DLD1 (cell line): ENCODE data around the gene SLC43A1.

ENCODE experiments used
- in situ Hi-C: cut with HindIII; loops from 2 replicates; pipeline ENCODE4 v1.10.0; 2017; ENCODE audit warnings: low sequenced_read_pairs

Gene SLC43A1

GRCh38 chr11:57480409-57481137, 34.9 kb downstream of the SLC43A1 start:
- in situ Hi-C loops, result no loop called here

DNA sequence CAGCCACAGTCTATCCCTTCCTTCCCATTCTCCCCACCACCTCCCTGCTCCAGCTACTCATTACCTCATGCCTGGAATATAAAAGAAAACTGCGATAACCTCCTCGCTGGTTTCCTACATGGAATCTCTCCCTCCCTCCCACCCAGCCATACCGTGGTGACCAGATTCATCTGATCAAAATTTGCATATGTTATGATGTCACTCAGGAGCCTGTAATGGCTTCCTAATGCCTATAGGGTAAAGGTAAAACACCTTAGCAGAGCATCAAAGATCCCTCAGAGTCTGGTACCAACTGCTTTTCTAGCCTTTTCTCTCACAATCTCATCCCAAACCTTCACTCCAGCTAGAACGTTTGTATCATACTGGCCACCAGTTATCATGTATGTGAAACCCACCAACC, 35.6 kb downstream of the SLC43A1 start:
- in situ Hi-C loops, result no loop called here

- in situ Hi-C loops, result no loop called here
Observed at GRCh38 chr11:57479021-57479663, 36.4 kb downstream of the SLC43A1 start.

- in situ Hi-C loops, result no loop called here
Observed at GRCh38 chr11:57477507-57478189, 37.9 kb downstream of the SLC43A1 start.

DNA sequence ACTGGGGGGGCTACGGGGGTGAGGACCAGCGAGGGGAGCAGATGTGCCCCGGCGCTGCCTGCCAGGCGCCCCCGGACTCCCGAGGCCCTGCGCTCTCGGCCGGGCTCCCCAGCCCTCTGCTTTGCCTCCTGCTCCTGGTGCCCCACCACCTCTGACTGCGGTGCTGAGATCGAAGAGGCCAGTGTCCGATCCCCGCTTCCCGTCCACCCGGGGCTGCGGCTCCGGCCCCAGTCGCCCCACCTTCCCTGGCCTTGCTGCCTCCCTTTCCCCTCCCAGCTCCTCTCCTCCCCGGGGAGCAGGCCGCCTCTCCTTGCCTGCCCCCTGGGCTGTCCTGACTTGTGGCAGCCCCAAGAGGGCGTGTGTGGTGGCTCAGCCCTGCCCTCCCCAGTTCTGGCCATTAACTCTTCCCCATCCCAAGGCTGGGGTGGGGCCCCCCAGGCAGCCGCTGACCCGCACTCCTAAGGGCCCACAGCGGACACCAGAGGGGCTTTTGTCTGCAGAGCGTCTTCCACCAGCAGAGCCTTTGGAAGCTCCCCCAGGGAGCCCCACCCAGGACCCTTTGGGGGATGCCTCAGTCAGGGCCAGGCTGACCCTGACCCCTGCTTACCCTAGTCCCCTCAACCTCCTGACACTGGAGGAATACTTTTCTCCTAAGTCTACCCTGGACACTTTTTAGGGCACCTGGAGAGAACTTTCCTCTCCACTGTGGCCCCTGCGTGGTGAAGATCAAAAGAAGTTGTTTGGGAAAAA, 38.6 kb downstream of the SLC43A1 start:
- in situ Hi-C loops, result no loop called here

GRCh38 chr11:57476047-57476756, 39.3 kb downstream of the SLC43A1 start:
- in situ Hi-C loops, result no loop called here

DNA sequence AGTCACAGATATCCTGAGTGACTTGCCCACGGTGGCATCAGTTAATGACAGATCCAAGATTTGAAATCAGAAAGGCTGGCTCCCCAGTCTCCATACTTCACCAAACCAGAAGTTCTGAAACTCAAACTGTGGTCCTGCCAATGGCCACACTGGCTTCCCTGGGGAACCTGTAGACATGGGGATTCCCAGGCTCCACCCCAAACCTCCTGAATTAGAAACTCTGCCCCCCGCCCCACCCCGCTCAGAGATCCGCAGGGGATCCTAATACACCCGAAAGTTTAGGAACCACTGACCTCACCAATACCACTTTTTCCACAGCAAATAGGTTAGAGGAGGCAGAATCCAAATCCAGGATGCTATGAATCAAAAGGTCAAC, 39.8 kb downstream of the SLC43A1 start:
- in situ Hi-C loops, result no loop called here

DNA sequence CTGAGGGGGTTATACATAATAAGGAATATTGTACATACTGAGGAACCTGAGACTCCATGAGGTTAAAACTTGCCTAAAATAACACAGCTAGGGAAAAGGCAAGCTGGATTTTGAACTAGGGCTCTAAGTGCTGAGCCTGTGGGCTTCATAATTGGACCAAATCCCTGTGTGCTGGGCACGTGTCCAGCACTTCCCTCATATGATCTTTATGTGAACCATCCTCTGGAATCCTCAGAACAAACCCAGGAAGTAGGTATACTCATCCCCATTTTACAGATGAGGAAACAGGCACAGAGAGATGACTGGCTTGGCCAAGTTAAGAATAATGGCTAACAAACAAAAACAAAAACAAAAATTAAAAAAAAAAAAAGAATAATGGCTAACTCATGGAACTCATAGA, 40.3 kb downstream of the SLC43A1 start:
- in situ Hi-C loops, result no loop called here

GRCh38 chr11:57474803-57475115, 40.7 kb downstream of the SLC43A1 start:
- in situ Hi-C loops, result no loop called here

- in situ Hi-C loops, result no loop called here
Observed at GRCh38 chr11:57474017-57474802, 41.3 kb downstream of the SLC43A1 start.

DNA sequence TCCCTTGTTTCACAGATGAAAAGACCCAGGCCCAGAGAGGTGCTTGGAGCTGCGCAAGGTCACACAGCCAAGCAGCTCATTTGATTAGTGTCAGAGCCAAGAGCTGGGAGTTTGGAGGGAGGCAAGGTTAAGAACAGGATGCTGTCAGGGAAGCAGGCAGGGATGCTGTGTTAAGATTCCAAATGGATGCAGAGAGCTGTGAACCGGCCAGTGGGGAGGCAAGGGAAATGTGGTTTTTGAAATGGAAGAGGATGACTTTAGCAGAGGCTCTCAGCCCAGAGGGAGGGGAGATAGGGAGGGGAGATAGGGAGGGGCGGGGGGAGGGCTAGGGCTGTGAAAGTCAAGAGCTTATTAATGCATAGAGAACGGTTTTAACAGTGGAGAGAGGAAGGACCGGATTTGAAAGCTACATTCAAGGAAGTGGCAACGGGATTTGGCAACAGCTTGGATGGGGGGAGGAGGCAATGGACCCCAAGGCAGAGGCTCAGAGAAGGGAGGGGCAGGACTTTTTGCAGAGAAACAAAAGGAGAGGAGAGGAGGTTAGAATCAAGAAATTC, 42.1 kb downstream of the SLC43A1 start:
- in situ Hi-C loops, result no loop called here

- in situ Hi-C loops, result no loop called here
Observed at GRCh38 chr11:57471496-57471895, 44.0 kb downstream of the SLC43A1 start.

DNA sequence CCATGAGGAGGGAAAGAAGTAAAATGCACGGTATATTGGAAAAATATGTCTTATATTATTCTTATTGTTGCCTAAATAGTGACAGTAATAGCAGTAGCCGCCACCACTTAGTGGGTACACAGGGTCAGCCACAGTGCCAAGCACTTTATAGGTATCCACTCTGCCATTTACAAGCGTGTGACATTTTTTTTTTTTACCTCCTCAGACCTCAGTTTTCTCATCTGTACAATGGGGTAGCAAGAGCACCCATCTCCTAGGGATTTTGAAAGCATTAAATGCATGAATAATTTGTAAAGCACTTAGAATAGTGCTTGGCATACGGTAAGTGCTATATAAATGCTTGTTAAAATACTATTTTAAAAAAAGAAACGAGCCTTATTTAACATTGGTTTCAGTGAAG, 46.2 kb downstream of the SLC43A1 start:
- in situ Hi-C loops, result no loop called here

- in situ Hi-C loops, result no loop called here
Observed at GRCh38 chr11:57468276-57468675, 47.2 kb downstream of the SLC43A1 start.

DNA sequence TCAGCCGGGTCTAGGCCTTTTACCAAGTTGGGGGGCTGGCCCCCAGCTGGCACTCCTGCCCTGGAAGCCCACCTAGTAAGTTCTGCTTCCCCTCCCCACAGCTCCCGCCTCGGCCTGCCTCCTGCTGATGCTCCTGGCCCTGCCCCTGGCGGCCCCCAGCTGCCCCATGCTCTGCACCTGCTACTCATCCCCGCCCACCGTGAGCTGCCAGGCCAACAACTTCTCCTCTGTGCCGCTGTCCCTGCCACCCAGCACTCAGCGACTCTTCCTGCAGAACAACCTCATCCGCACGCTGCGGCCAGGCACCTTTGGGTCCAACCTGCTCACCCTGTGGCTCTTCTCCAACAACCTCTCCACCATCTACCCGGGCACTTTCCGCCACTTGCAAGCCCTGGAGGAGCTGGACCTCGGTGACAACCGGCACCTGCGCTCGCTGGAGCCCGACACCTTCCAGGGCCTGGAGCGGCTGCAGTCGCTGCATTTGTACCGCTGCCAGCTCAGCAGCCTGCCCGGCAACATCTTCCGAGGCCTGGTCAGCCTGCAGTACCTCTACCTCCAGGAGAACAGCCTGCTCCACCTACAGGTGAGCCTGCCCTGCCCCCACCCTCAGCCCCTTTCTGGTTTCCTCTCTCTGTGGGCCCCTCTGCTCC, 47.9 kb downstream of the SLC43A1 start:
- in situ Hi-C loops, result no loop called here

- in situ Hi-C loops, result no loop called here
Observed at GRCh38 chr11:57466680-57467079, 48.8 kb downstream of the SLC43A1 start.

DNA sequence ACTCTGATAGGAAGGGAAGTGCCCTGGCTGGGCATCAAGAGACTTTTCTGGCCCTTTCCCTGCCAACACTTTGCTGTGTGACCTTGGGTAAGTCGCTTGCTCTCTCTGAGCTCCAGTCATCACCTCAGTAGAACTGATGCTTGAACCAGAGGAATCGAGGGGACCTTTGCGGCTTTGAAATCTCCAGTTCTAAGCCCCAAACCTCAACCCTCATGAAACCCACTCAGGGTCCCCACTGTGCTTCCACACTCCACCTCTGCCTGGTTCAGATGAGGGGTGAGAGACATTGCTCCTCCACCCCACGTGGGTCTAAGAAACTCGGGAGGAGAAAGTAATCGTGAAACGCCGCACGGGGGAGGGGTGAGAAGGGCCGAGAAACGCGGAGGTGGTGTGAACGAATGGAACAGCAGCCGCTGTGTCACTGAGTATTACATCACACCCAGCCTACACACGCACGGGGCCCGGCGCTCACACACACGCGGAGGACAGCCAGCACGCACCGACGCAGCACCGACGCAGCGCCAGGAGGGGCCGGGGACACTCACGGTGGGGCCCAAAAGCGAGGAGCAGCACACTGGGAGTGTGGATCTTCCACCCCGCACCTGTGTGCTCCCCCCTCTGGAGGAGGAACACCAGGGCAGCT, 50.8 kb downstream of the SLC43A1 start:
- in situ Hi-C loops, result no loop called here

DNA sequence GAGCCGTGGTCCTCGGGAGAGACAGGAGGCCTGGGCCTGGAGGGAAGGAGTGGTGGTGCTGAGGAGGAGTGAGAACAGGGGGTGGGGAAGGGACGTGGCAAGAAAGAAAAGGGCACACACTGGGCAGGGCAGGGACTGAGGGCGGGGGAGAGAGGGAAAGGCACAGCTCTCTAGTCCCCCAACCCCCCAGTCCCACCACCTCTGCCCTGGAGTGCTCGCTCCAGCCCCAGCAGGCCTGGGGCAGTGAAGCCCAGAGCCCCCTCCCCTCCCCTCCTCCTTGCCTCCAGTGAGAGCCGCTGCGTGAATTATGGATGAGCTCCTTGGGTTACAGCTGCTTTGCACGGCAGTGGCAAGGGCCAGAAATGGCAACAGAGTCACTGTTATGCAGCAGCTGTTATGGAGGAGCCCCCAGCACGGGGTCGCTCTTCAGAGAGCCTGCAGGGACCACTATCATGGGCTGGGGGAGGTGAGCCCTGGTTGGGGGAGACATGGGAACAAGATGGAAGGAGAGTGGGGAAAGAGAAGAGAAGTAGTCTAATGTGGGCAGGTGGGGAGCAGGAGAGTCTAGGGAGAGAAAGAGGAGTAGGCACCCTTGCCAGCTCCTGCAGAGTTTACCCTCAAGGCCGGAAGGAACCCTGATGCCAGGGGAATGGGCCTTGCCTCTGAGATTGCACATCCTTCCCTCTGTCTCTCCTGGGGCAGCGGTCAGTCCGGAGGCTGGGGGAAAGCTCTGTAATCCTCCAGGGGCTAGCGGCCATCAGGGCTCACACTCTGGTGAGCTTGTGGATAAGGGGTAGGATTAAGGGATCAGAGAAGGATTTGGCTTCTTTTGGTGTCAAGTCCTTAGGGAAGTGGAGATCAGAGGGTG, 51.6 kb downstream of the SLC43A1 start:
- in situ Hi-C loops, result no loop called here
